GM19372 (cell line): ENCODE results near the gene LSM6.

Experiments
- ATAC-seq: cut with Tn5 transposase; IDR thresholded peaks from one replicate; pipeline ENCODE4 v1.9.1; 2021; ENCODE audit warnings: mild to moderate bottlenecking, low read depth, moderate library complexity; ENCODE audit not compliant: unreplicated experiment

The LSM6 gene

GRCh38 chr4:146183209-146183608 is 7.7 kb downstream of the LSM6 start:
- no peak for ATAC-seq

- no peak for ATAC-seq
Measured at GRCh38 chr4:146186041-146186440, 10.5 kb downstream of the LSM6 start.

GRCh38 chr4:146186596-146186995 is 11.1 kb downstream of the LSM6 start:
- ATAC-seq, result no peak

DNA sequence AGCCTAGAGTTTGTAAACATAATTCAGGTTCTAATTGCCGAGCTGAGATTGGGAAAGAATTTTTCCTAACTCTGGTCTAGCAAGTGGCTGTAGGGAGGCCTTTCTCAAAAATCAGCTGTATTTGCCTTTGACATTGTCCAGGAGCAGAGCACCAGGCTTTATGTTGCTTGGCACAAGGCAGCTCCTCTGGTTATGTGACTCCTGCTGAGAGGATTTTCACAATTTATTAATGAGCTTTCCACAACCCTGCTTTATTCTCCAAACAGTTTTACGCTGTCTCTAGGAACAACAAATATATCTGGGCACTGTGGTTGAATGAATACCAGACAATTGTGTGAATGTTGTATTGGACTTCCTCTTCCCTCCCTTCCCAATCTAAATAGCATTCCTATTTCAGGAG is 14.9 kb downstream of the LSM6 start:
- no peak for ATAC-seq

DNA sequence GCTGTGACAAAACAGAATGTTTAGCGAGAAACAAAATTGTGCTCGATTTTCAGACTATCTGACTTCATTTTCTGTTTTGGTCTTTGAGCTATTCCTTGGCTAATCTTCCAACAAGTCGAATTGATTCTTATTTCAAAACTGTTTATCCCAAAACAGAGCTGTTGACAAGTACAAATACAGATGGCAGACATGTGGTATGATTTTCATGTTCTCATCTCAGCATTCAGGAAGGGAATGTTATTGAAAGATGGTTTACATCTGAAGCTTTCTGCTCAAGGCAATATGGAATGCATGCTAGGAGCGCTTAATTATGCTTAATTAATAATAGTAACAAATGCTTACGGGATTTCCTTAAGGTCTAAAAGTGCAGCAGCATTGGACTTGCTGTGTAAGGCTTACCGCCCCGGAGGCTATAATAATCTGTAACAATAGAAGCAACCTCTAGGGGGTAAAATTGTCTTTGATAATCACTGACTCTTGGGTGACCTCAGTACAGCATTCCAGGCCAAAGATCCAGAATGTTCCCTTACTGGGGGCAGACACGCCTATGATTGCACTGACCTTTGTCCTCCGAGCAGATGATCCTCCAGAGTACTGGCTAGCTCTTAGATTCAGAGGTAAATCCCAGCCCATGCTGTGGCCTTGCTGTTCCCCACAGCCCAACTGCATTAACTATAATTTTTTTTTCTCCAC is 16.4 kb downstream of the LSM6 start:
- ATAC-seq, result no peak

DNA sequence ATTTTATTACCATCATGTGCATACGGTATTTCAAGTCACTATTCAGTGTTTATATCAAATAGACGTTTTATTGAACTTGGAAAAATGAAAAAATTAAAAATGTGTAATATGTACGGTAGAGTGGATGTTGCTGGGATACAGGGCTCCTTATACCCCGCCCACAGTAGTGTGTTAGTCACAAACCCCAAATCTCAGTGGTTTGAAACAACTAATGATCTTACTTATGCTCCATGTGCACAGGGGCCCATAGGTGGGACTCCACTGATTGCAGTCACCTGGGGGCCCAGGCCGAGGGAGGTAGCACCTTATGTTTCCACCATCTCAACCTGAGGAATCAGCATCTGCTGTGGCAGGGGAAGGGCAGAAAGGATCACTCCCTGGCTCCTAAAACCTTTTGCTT is 18.1 kb downstream of the LSM6 start:
- ATAC-seq, result no peak

GRCh38 chr4:146194212-146194611 is 18.7 kb downstream of the LSM6 start:
- ATAC-seq, result no peak

DNA sequence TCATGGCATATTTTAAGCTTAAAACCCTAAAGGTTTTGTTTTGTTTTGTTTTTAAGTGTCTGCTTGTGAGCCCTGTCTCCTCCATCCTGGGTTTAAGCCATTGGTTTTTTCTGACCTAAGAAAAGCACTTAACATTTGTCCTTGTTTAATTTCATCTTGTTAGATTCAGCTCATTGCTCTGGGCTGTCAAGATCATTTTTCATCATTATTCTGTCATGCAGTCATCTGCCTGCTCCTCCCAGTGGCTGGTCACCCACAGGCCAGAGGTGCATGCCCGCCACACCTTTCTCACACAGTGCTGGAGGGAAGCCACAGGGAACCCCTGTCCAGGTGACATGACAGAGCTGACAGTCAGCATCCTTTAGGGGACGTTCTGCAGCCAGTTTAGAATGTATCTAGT is 27.1 kb downstream of the LSM6 start:
- no peak for ATAC-seq

DNA sequence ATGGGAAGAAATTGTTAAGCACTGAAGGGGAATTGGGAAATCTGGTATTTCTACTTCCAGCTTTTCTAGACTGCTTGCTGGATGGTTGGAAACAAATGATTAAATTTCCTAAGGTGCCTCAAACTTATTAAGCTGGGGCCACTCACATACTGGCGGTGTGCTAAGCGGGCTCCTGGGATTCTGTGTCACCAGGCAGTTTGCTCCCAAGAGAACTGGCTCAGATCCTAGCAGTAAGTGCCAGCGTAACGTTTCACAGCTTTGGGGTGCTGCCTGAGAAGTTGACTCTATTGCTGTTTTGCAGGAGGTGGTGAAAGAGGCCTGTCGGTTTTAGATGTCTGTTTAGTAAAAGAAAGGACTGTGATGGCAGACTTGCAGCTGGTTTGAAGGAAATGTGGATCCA is 31.9 kb downstream of the LSM6 start:
- ATAC-seq, result no peak

GRCh38 chr4:146210890-146211289 is 35.4 kb downstream of the LSM6 start:
- no peak for ATAC-seq

DNA sequence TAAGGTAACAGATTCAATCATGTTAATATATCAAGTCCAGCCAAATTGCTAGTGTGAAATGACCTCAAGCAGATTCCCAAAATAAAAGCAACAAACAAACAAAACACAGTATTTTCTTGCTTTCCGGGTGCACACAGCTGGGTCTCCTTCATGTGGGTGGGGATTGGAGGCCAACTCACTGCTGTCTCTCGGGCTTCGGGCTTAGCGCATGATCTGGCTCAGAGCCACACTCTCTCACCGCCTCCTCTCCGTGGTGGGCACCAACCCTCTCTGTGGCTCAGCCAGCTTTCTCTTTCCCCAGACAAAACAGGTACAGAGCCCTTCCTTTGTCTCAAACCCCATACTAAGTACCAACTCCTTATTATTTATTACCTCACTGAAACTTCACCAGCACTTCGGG is 35.9 kb downstream of the LSM6 start:
- no peak for ATAC-seq

- ATAC-seq, result no peak
Measured at GRCh38 chr4:146212781-146213180, 37.3 kb downstream of the LSM6 start.

GRCh38 chr4:146214238-146214637 is 38.7 kb downstream of the LSM6 start, which contains the start of gene REELD1:
REELD1 (plus strand) TSS chr4:146214538; CDS start chr4:146216953, 2,415 bp downstream.
- ATAC-seq, result no peak

- no peak for ATAC-seq
Measured at GRCh38 chr4:146222313-146222712, 46.8 kb downstream of the LSM6 start.

DNA sequence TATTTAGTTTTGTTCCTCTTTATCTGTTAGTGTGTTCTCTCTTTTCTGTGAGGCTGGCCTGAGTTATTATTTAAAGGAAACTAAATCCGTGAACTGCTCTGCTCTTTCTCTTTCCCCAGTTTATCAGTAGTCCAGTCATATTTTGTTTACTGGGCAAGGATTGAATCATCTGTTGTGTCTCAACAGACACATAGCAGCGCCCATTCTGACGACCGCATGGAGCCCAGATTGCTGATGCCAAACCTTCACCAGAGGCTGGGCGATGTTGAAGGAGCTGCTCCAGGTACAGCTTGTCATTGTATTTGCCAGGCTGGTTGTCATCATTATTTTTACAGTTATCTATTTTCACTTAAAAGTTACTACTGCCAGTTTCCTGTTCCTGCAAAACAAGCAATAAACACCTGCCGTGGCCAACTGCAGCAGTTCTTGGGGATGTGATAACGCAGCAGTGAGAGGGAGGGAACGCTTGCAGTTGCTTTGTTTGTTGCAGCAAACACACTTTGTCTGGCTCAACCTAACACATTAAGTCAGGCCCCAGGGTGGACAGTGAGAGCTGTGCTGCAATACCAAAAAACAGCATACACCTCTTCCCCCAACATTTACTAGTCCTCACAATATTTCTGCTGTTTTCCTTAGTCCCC is 48.9 kb downstream of the LSM6 start:
- no peak for ATAC-seq

- no peak for ATAC-seq
Measured at GRCh38 chr4:146229406-146229805, 53.9 kb downstream of the LSM6 start.

- no peak for ATAC-seq
Measured at GRCh38 chr4:146232131-146232722, 56.7 kb downstream of the LSM6 start.

GRCh38 chr4:146235654-146236177 is 60.2 kb downstream of the LSM6 start:
- no peak for ATAC-seq

GRCh38 chr4:146236216-146236615 is 60.7 kb downstream of the LSM6 start:
- ATAC-seq, result no peak

DNA sequence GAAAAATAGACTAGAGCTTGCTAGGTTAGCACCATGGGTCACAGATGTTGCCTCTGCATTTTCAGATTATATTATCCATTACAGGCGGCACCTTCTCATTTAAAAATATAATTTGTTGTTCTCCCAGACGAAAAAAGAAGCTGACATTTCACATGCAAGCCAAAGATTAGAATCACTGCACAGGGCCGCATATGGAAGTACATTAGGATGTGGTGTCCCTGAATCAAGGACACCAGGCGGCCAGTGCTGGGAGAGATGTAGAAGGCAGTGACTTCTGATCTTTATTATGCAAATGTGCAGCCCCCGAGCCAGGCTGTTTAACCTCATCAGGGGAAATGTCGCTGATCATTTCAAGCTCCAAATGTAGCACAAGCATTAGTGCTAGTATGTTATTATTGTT is 61.6 kb downstream of the LSM6 start:
- ATAC-seq, result no peak

DNA sequence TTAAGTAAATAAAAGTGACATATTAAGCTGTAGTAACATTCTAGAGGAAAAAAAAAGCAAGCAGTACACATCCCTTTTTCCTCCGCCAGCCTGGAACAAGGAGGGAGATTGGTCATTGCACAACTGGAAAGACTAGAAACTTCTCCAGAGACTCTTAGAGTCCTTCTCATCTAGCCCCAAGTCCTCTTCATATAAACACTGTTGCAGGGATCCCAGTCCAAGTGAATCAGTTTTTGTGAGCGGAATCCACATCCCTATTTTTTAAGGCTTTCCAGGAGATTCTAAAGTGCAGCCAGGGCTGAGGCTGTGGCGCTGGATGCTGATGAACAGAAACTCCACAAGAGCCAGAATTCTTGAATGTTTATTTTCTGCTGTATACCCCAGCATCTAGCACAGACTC is 62.6 kb downstream of the LSM6 start:
- ATAC-seq, result no peak
